ENCODE data around the gene EI24. TPM values are rescaled to one million over a fixed set of nuclear protein-coding genes. Genes with fewer than 3 reads are reported as not detected.

The EI24 gene
- total and polyA plus RNA-seq, 9 of the 15 experiments (the other 6 are each of a cell fraction or from before 2014, with no cell fraction given), result 50.4 to 260 (median 168) TPM

- TF ChIP-seq CEBPB (tag; IDR thresholded peaks at IDR 0.05) (peak; percentile 93), FOXO4 (CRISPR knock-in tag; IDR thresholded peaks at IDR 0.05) (no peak), NR1H2 (CRISPR knock-in tag; IDR thresholded peaks at IDR 0.05) (no peak), ZKSCAN3 (CRISPR knock-in tag; IDR thresholded peaks at IDR 0.05) (no peak), ZFPM2 (CRISPR knock-in tag; IDR thresholded peaks at IDR 0.05) (no peak), IFI16 (CRISPR knock-in tag; IDR thresholded peaks at IDR 0.05) (no peak), ZBTB43 (CRISPR knock-in tag; IDR thresholded peaks at IDR 0.05) (no peak), ZFP91 (CRISPR knock-in tag; IDR thresholded peaks at IDR 0.05) (no peak), RERE (CRISPR knock-in tag; IDR thresholded peaks at IDR 0.05; ENCODE audit: borderline replicate concordance) (no peak), MEF2D (tag; conservative IDR thresholded peaks at IDR 0.05; ENCODE audit: low read depth) (no peak), RBM22 (IDR thresholded peaks at IDR 0.05; ENCODE audit: low read depth, low read length, poor library complexity, severe bottlenecking) (no peak), TEAD1 (CRISPR knock-in tag; IDR thresholded peaks at IDR 0.05) (no peak), RBM39 (optimal IDR thresholded peaks at IDR 0.05; ENCODE audit: low read depth, low read length) (no peak), PRMT5 (CRISPR knock-in tag; IDR thresholded peaks at IDR 0.05) (no peak), ZNF507 (tag; conservative IDR thresholded peaks at IDR 0.05) (no peak), BRCA1 (IDR thresholded peaks at IDR 0.05) (no peak), BRCA1 (CRISPR knock-in tag; IDR thresholded peaks at IDR 0.05) (no peak), HMGXB4 (CRISPR knock-in tag; IDR thresholded peaks at IDR 0.05) (no peak)
Observed at GRCh38 chr11:125532668-125533067, 36.6 kb upstream of the EI24 start (continued).
